DOHH2 (cell line): ENCODE data around the gene GRIA1.

ENCODE experiments used
- H3F3A ChIP-seq: fragments of 200-600 bp; sonication (generic), shearing (Covaris generic); 2 replicates; pipeline ENCODE4 v1.6.0; 2016; ENCODE audit warnings: antibody characterized with exemption, mild to moderate bottlenecking; ENCODE audit not compliant: control insufficient read depth, insufficient read depth
- H3K27ac ChIP-seq: fragments of 200-600 bp; sonication (generic); 2 replicates; pipeline ENCODE4 v1.5.1; 2014; ENCODE audit warnings: low read depth, mild to moderate bottlenecking, low read length, moderate library complexity
- H3K27me3 ChIP-seq: fragments of 200-600 bp; sonication (generic); 2 replicates; pipeline ENCODE4 v1.6.1; 2014; ENCODE audit warnings: mild to moderate bottlenecking, low read length, mixed read lengths; ENCODE audit not compliant: control insufficient read depth
- H3K36me3 ChIP-seq: fragments of 200-600 bp; sonication (generic); 2 replicates; pipeline ENCODE4 v1.6.1; 2014; ENCODE audit warnings: mild to moderate bottlenecking, low read length, moderate library complexity, mixed read lengths; ENCODE audit not compliant: control insufficient read depth
- H3K4me1 ChIP-seq: fragments of 200-600 bp; sonication (generic); 2 replicates; pipeline ENCODE4 v1.6.1; 2014; ENCODE audit warnings: mild to moderate bottlenecking, low read length, mixed read lengths; ENCODE audit not compliant: control insufficient read depth
- H3K4me2 ChIP-seq: fragments of 200-600 bp; sonication (generic); 2 replicates; pipeline ENCODE4 v1.6.0; 2014; ENCODE audit warnings: mild to moderate bottlenecking, low read length, moderate library complexity
- H3K4me3 ChIP-seq: fragments of 200-600 bp; sonication (generic); 2 replicates; pipeline ENCODE4 v1.5.1; 2014; ENCODE audit warnings: mild to moderate bottlenecking, low read length, mixed read lengths
- H3K79me2 ChIP-seq: fragments of 200-600 bp; sonication (generic); 2 replicates; pipeline ENCODE4 v1.6.1; 2014; ENCODE audit warnings: mild to moderate bottlenecking, low read length, mixed read lengths; ENCODE audit not compliant: control insufficient read depth
- H3K9me2 ChIP-seq: fragments of 200-600 bp; sonication (generic); replicated peaks from 2 replicates; pipeline ENCODE4 v1.6.1; 2014; ENCODE audit warnings: mild to moderate bottlenecking, low read length, mixed read lengths; ENCODE audit not compliant: control insufficient read depth
- H3K9me3 ChIP-seq: fragments of 200-600 bp; sonication (generic); 2 replicates; pipeline ENCODE4 v1.6.1; 2014; ENCODE audit warnings: antibody characterized with exemption, low read length, mixed read lengths; ENCODE audit not compliant: control insufficient read depth, insufficient read depth
- H4K20me1 ChIP-seq: fragments of 200-600 bp; sonication (generic); 2 replicates; pipeline ENCODE4 v1.6.0; 2014; ENCODE audit warnings: low read depth, mild to moderate bottlenecking, antibody characterized with exemption, low read length, moderate library complexity; ENCODE audit not compliant: control insufficient read depth, insufficient read depth
- CTCF ChIP-seq: fragments of 200-600 bp; sonication (generic); IDR thresholded peaks from one replicate; pipeline ENCODE4 v1.5.1; 2014; ENCODE audit warnings: antibody characterized with exemption, mild to moderate bottlenecking, low read depth, low read length; ENCODE audit not compliant: poor library complexity, severe bottlenecking
- EZH2phosphoT487 ChIP-seq: fragments of 200-600 bp; sonication (generic); IDR thresholded peaks from 2 replicates; pipeline ENCODE4 v1.6.1; 2017; ENCODE audit warnings: borderline replicate concordance, mild to moderate bottlenecking, antibody characterized with exemption, low read length, moderate library complexity, mixed read lengths

GRIA1 gene

DNA sequence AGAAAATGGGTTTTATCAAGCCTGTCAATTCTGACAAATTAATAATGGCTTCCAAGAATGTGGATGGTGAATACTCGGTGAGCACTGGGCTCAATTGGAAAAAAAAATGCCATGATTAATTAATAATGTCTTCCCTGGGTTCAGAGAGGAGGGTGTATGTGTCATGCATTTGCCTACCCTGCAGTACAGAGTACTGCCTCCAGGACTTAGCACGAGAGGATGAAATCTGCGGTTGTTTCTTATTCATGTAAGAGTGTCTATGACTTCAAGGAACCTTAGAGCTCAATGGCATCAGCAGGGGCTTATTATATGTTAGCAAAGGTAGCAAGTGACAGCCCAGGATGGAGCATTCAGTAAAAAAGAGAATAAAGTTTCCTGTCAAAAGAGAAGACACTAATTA is 132.7 kb downstream of the GRIA1 start:
- Histone ChIP-seq H3K79me2 (no peaks in the 10 kb centered on the region), H3K4me3 (no peak overlapping the region), H3F3A (no peaks in the 10 kb centered on the region), H3K36me3 (no peaks in the 10 kb centered on the region), H3K27me3 (no peaks in the 10 kb centered on the region), H3K27ac (no peak overlapping the region), H3K4me2 (no peak overlapping the region), H3K9me2 (no peaks in the 10 kb centered on the region), H3K9me3 (no peaks in the 10 kb centered on the region), H3K4me1 (no peaks in the 10 kb centered on the region), H4K20me1 (no peaks in the 10 kb centered on the region)
- TF ChIP-seq CTCF = no peak
- TF ChIP-seq EZH2phosphoT487 = no peak

DNA sequence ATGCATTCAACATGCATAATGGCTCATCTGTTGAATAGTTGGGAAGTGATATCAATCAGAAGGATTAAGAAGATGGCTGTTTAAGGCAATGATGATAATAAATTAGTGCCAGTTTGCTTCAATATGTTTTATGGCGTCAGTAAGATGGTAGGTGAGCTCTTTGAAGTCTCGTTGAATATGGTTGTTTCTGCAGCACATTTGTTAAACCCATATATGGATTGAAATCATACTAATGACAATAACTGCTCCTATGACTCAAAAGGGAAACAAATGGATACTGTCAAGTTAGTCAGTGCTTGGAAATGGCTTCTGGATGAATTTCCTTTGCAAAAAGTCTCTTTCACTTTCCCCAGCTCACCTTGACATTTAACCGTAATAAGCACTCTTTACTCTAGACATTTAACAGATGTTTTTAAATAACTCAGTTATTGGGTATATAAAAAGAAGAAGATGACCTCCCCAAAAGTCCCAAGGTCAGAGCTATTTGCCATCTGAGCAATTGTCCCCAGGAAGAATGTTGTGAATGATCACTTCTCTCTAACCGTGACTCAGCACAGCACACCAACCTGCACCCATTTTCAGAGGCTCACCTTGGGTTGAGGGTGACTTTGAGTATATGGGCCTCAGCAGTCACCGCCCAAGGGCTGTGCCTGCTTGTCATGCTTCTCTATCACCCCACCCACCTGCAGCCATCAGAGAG is 133.4 kb downstream of the GRIA1 start:
- no peaks in the 10 kb centered on the region; the same call in 1 of the 2 replicates for H3K27me3 ChIP-seq
- H3F3A ChIP-seq = no peaks in the 10 kb centered on the region
- no peak for TF ChIP-seq CTCF
- TF ChIP-seq EZH2phosphoT487 = no peak
- H3K4me2 ChIP-seq = no peak overlapping the region
- no peak overlapping the region for H3K27ac ChIP-seq
- H4K20me1 ChIP-seq = no peaks in the 10 kb centered on the region
- no peaks in the 10 kb centered on the region for H3K9me2 ChIP-seq
- no peak overlapping the region for H3K4me3 ChIP-seq
- H3K79me2 ChIP-seq = no peaks in the 10 kb centered on the region
- no peaks in the 10 kb centered on the region for H3K4me1 ChIP-seq
- H3K9me3 ChIP-seq = no peaks in the 10 kb centered on the region
- H3K36me3 ChIP-seq = no peaks in the 10 kb centered on the region

GRCh38 chr5:153624451-153624765 is 133.9 kb downstream of the GRIA1 start:
- Histone ChIP-seq H3K9me3 (no peaks in the 10 kb centered on the region), H3K4me2 (no peak overlapping the region), H4K20me1 (no peaks in the 10 kb centered on the region), H3K36me3 (no peaks in the 10 kb centered on the region), H3K4me3 (no peak overlapping the region), H3K79me2 (no peaks in the 10 kb centered on the region), H3K4me1 (no peaks in the 10 kb centered on the region), H3K27ac (no peak overlapping the region), H3K9me2 (no peaks in the 10 kb centered on the region), H3F3A (no peaks in the 10 kb centered on the region), H3K27me3 (no peaks in the 10 kb centered on the region; the same call in 1 of the 2 replicates)
- TF ChIP-seq CTCF (no peak), EZH2phosphoT487 (no peak)
